NCI-H82 (cell line): ENCODE data around the gene SLC66A2.

ENCODE experiments used
- DNase-seq: peaks from one replicate; lab custom pipeline; 2025; lab: John Stamatoyannopoulos, UW

The SLC66A2 gene

DNA sequence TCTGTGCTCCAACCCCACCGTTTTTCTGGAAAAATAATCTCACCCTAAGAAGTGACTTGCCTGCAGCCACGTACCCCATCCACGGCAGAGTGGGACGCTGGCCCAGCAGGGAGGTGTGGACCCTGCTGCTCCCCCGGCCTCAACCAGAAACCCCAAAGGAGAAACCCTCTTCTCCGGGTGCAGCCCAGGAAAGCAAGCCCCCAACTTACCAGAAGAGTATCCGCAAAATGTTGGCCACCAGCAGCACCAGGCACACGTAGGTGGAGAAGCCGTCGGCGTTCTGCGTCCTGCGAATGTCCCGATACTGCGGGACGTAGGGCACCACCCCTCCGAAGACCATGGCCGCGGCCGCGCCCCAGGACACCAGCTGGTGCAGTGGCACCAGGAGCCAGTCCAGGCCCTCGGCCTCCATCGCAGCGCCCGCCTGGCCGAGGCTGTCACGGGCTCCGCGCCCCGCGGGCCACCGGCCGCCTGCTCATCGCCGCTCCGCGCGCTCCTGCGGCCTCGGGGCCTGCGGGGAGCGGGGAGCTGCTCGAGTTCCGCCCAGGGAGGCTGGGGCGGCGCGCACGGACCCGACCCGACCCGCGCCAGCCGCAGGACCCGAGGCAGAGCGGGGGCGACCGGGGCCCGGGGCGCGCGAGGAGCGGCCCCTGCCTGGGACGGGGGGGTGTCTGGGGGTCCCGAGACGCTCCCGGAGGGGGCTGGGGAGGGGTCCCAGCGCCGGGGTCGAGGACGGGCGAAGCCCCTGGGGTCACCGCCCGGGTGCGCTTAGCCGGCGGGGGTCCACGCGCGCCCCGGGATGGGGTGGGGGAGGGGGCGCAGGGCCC lies 725 bp downstream of the SLC66A2 start:
- peak; percentile 43 for DNase-seq

DNA sequence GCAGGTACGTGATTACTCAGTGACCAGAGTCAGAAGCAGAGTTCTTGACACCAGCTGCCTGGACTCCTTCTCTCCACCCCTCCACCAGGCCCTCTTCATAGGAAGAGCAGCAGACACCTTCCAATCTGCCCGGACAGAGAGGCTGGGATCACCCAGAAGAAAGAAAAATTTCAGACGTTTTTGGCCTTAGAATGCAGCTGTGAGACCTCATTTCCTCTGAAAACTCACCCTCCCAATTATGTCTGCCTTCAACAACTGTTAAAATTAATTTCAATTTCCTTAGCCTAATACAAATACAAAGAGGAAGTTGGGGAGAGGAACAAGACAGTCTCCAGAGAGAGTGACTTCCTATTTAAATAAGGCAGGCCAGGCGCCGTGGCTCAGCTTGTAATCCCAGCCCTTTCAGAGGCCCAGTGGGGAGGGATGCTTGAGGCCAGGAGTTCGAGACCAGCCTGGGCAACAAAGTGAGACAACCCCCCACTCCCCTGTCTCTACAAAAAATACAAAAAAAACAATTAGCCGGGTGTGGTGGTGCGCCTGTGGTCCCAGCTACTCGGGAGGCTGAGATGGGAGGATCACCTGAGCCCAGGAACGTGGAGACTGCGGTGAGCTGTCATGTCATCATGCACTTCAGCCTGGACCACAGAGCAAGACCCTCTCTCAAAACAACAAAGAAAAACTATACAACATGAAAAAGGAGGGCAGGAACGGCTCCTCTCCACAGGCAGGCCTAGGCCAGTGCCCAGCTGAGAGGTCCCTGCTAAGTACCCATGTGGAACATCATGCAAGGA lies 1.6 kb downstream of the SLC66A2 start:
- peak; percentile 18 for DNase-seq

DNA sequence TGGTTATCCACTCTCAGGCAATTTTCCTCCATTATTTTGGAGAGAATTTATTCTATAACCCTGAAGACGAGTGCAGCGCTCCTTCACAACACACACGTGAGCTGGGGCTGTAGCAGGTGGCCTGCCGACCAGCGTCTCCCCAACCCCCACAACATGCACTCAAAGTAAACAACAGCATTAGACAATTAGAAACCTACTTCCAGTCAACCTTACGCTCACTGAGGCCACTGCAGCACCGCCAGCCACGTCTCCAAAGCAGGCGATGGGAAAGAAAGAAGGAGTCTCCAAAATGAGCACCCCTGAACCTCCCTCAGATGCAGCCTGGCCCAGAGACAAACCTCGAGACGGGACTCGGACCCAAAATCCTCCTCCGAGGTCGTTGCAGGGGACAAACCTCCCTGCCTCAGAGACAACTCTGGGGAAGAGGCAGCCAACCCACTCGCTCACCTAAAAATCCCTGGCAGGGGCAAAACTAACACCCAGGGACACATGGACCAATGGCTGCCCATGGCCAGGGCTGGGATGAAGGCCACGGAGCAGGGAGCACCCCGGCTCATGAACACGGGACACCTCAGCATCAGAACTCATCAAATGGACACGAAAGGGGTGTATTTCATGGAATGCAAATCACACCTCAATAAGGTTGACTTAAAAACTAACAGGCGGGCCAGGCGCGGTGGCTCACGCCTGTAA lies 2.6 kb downstream of the SLC66A2 start:
- DNase-seq = peak; percentile 62

DNA sequence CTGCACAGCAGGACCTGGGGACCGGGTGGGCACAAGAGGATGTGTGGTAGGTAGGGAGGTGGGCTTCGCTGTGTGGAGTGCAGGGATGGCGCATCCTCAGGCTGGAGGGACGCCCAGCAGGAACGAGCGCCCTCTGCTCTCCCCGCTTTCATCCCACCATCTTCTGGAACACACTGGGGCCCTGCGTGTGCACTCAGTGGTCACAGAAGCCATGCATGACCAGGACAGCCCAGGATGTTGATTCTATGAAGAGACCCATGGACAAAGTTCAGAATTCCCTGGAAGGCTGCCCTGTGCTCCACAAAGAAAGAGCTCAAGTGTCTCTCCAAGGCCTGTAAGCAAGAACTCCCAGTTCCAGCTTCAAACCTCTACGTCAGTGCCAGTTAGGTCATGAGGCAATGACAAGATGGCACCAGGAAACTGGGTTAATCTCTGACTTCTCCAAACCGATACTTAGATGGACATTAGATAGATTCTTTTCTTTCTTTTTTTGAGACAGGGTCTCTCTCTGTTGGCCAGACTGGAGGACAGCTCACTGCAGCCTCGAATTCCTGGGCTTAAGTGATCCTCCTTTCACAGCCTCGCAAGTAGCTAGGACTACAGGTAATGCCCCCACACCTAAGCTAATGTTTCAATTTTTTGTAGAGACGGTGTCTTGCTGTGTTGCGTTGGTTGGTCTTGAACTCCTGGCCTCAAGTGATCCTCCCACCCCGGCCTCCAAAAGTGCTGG lies 3.4 kb downstream of the SLC66A2 start:
- no peak for DNase-seq

GRCh38 chr18:79947054-79947755 lies 4.2 kb downstream of the SLC66A2 start:
- DNase-seq = no peak

DNA sequence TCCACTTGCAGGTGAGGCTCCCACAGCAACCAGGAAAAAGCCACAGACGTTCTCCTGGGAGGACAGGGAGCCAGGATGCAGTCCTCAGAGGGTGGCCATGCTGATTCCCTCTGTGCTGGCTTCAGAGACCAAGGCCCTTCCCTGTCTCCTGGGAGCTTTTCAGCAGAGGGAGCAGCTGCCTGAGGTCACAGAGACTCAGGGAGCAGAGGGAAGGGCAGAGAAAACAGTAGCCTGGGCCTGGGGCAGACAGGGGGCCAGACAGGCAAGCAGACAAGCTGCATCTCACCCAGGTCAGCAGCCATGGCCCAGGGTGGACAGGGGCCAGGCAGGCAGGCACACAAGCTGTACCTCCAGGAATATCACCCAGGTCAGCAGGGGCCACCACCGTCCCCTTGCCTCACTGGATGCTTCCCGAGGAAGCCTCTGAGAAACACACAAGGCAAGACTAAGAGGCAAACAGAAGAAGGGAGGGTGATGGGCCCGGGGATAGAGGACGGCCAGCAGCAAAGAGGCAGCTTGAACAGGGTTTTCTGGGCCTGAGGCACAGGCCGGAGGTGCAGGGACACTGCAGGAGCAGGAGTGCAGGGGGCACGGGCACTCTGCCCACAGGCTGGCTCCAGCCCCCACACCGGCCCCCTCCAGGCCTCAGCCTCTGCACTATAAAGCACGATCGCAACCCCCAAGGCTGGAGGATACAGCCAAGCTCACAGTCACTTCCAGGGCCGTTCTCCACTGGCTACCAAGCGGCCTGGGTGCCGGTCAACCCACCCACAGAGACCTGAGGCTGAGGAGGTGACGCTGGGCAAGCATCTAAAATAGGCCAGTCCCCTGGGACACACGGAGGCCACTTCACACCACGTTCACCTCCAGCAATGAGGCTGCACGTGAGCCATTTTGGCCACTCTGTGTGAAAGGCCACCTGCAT lies 6.1 kb downstream of the SLC66A2 start:
- no peak for DNase-seq

DNA sequence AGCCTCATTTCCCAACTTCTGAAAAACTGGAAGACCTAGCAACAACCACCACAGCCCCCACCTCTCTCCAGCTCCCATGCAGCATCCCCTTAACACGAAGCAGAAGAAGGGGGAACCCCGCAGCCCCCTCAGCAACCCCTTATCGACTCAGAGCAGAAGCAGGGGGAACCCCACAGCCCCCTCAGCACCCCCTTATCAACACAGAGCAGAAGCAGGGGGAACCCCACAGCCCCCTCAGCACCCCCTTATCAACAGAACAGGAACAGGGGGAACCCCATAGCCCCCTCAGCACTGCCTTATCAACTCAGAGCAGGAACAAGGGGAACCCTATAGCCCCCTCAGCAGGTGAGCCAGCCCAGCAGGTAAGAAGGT lies 6.7 kb downstream of the SLC66A2 start:
- no peak for DNase-seq

GRCh38 chr18:79944126-79944731 lies 7.2 kb downstream of the SLC66A2 start:
- no peak for DNase-seq

DNA sequence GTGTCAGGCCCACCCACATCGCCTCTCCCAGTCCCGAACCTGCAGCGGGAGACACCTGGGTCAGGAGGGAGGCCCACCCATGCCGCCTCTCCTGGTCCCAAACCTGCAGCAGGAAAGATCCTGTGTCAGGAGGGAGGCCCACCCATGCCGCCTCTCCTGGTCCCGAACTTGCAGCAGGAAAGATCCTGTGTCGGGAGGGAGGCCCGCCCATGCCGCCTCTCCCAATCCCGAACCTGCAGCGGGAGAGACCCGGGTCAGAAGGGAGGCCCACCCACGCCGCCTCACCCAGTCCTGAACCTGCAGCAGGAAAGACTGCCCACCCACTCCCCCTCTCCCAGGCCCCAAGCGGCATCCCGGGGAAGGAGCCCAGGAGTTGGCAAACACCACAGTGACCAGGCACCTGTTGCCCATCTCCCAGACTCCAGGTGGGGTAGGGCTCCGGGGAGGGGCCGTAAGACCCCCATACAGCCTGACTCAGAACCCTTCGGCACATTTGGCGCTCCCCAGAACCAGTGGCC lies 7.8 kb downstream of the SLC66A2 start:
- DNase-seq = no peak

DNA sequence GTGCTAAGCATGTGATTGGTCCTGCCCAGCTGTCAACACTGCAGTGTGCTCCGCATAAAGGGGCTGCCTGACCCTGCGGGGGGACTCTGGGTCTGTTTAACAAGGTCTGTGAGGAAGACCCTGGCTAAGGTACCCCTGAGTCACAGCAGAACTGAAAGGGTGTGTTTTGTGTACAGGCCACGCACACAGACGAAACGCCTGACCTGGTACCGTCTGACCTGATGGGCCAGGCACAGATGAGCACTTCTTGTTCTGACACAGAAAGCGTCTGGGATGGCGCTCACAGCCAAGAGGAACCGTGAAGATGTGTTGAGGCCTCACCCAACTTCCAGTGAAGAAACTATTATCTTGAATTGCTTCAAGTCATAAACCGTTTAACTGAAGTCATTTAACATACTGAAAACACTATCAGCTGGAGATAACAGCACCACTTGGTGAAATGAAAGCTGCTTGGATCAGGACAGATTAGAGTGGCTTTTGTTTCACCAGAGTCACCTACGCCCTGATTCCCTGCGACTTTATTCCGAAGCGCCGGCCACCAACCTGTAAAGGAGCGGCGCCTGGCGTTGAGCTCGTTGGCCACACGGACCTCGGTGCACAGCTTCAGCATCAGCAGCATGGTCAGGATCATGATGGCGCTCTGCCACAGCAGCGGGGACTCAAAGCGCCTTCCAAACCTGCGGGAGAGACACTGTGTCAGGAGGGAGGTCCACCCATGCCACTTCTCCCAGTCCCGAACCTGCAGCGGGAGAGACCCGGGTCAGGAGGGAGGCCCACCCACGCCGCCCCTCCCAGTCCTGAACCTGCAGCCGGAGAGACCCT lies 8.5 kb downstream of the SLC66A2 start:
- no peak for DNase-seq

GRCh38 chr18:79942211-79942610 lies 9.2 kb downstream of the SLC66A2 start:
- DNase-seq = no peak

DNA sequence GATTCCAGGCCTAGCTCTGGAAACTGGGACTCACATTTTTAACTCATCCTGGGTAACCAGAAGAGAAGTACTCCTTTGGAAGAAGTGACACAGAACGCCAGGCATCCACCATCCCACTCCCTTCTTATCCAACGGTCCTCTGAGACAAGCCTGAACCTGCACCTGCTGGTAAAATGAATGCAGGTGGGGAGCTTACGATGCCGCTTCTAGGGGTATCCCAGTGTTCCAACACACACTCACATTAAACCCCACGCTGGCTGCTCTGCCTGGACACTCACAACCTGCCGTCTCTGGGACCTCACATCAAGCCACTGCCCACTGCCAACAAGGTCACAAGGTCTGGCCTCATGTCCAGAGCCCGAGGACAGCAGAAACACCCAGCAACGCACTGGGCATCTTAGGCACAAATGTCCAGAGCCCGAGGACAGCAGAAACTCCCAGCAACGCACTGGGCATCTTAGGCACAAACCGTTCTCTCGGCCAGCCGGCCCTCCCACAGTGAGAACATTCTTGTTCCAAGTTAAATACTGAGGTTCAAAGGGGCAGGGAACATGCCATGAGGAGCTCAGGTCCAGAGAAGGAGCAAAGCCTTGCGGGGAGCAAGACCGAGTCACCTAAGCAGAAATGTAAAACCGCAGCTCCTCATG lies 9.9 kb downstream of the SLC66A2 start:
- DNase-seq = no peak

GRCh38 chr18:79940814-79941472 lies 10.5 kb downstream of the SLC66A2 start:
- no peak for DNase-seq

DNA sequence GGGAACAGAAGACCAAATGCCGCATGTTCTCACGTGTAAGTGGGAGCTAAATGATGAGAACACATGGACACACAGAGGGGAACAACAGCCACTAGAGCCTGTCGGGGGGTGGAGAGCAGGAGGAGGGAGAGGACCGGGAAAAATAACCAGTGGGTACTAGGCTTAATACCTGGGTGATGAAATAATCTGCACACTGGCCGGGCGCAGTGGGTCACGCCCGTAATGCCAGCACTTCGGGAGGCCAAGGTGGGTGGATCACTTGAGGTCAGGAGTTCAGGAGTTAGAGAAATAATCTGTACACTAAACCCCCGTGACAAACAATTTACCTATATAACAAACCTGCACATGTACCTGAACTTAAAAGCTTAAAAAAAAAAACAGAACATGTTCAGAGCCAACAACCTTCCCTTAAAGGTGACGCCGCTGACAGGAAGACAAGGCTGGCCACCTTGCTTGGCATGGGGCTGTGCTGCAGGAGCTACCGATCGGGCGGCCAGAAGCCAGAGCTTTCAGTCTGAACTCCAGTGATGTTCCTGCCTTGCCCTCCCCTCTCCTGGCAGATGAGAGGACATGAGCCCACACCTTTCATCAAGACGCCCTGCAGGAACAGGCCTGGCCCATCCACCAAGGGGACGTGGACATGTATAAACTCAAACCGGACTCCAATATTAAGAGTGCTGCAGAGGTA lies 11.2 kb downstream of the SLC66A2 start:
- DNase-seq = no peak

DNA sequence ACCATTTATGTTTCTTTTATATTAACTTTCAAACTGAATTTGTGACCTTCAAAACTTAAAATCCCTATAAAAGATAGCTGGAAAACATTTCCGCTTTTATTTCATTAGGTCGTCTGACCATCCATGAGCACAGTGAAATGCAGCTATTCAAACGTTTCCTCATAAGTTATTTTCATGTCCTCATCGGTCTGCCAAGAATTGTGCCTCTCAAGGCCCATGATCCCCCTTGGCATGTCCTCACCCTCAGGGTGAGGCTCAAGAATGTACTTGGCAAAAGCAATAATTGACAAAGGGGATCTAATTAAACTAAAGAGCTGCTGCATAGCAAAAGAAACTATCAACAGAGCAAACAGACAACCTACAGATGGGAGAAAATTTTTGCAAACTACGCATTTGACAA lies 12.4 kb downstream of the SLC66A2 start:
- DNase-seq = no peak

DNA sequence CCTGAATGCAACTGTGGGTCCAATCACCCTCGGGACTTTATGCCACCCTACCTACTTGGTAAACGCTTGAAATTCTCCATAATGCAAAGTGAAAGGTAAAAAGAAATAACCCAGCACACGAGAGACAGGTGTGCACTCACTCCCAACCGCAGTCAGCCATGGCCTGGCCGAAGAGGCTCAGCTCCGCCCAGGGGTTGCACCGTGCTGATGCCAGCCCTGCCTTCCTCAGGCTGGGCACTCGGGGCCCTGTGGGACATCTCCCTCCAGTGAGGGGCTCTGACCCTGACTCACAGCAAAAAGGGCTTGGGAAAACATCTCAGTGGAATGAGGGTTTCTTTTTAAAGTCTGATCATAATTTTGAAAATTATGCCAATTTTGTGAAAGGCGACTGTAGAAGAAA lies 13.3 kb downstream of the SLC66A2 start:
- no peak for DNase-seq
